OCI-LY7 (cell line): Measurements from ENCODE around the gene POLA1.

Experiments used
- EZH2phosphoT487 ChIP-seq: fragments of 200-600 bp; sonication (generic); IDR thresholded peaks from 2 replicates; pipeline ENCODE4 v1.6.1; 2018; ENCODE audit warnings: low read depth, borderline replicate concordance, mild to moderate bottlenecking, mixed run types, antibody characterized with exemption, low read length, moderate library complexity, mixed read lengths
- TF ChIP-seq, protein P1 (sequence below): fragments of 200-600 bp; sonication (generic); conservative IDR thresholded peaks from 2 replicates; pipeline ENCODE4 v1.5.1; 2014; ENCODE audit warnings: mild to moderate bottlenecking, antibody characterized with exemption, low read length, moderate library complexity, mixed read lengths

DNA sequence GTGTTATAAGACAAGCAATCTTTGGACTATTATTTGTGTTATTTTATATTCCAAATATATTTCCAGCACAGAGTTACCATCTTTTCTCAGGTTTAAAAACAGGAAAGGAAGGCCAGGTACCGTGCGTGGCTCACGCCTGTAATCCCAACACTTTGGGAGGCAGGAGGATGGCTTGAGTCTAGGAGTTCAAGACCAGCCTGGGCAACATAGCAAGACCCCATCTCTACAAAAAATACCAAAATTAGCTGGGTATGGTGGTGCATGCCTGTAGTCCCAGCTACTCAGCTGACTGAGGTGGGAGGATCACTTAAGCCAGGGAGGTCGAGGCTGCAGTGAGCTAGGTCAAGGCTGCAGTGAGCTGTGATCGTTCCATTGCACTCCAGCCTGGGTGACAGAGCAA, 140.0 kb downstream of the POLA1 start:
- TF ChIP-seq, protein P1, sequence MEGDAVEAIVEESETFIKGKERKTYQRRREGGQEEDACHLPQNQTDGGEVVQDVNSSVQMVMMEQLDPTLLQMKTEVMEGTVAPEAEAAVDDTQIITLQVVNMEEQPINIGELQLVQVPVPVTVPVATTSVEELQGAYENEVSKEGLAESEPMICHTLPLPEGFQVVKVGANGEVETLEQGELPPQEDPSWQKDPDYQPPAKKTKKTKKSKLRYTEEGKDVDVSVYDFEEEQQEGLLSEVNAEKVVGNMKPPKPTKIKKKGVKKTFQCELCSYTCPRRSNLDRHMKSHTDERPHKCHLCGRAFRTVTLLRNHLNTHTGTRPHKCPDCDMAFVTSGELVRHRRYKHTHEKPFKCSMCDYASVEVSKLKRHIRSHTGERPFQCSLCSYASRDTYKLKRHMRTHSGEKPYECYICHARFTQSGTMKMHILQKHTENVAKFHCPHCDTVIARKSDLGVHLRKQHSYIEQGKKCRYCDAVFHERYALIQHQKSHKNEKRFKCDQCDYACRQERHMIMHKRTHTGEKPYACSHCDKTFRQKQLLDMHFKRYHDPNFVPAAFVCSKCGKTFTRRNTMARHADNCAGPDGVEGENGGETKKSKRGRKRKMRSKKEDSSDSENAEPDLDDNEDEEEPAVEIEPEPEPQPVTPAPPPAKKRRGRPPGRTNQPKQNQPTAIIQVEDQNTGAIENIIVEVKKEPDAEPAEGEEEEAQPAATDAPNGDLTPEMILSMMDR = no peak
- no peak for TF ChIP-seq EZH2phosphoT487
